Retinal pigment epithelial cell (primary cell): ENCODE results near the gene NDE1.
"Not testable (repeated sequence)": the region's sequence is repeated elsewhere in the genome, so short reads cannot be mapped to it uniquely, and the experiment has no call there.

ENCODE experiments used
- DNase-seq: peaks from one replicate; pipeline ENCODE4 v3.0.0-alpha.2; 2010; ENCODE audit warnings: low read depth
- H3K4me3 ChIP-seq: 2 replicates; pipeline ENCODE4 v1.5.1; 2011; ENCODE audit warnings: mild to moderate bottlenecking, low read length, control low read depth, moderate library complexity
- CTCF ChIP-seq: conservative IDR thresholded peaks from 2 replicates; pipeline ENCODE4 v1.5.1; 2011; ENCODE audit warnings: low read depth, low read length, control low read depth, inconsistent platforms

Gene NDE1

GRCh38 chr16:15726715-15727114 lies 76.7 kb downstream of the NDE1 start:
- no peak for DNase-seq
- no peak overlapping the region for H3K4me3 ChIP-seq
- no peak for TF ChIP-seq CTCF

- not testable (repeated sequence) for H3K4me3 ChIP-seq, DNase-seq
Observed at GRCh38 chr16:15727697-15728096, 77.7 kb downstream of the NDE1 start.

DNA sequence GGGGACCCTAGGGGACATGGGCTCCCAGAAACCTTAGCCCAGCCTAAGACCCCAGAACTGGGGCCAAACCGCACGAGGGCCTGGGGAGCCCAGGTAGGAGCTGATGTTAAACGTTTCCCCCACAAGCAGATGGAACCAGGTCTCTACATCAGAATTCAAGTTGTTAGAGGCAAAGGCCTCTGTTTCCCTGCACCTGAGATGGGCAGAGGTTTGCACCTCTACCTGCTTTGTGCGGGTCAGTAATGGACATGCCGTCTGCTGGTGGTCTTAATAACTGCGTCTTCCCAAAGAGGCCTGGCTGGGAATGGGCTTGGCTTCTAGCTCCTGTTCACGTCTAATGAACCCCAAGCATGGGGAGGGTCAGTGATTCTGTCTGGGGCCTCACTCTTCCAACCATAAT lies 79.1 kb downstream of the NDE1 start:
- no peak for TF ChIP-seq CTCF
- H3K4me3 ChIP-seq: no peak overlapping the region
- DNase-seq: no peak

DNA sequence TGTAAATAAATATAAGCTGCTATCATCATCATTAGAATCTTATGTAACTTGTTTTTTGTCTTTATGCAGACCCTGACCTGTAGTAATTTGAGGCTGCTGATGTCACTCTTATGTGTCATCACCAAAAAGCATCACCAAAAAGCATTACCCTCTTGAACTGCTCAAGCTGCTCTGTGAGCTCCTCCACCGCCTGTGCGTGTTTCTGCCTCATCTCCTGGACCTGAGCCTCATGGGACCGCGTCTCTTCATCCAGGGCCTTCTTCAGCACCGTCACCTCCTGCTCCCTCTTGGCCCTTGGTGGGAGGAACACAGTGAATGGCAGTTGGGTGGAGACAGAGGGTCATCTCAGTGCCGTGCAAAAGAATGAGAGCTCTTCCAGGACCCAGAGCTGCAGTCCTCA lies 82.4 kb downstream of the NDE1 start:
- no peak for TF ChIP-seq CTCF
- H3K4me3 ChIP-seq: no peak overlapping the region
- no peak for DNase-seq

DNA sequence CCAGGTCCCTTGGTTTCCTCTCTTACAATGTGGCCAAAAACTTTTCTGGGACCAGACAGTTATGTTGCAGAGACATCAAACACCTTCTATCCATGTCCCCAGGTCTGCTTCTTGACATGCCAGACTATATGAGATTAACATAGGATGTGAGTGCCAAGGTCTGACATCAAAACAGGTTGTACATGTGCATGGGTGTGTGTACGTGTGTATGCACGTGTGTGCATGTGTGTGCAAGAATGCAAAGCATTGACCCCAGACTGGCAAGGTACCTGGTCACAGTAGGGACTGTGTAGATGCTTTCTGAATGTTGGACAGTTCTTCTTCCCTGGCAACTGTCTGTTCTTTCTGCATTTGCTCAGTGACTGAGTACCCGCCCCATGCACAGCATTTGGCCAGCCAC lies 85.6 kb downstream of the NDE1 start:
- no peak for TF ChIP-seq CTCF
- DNase-seq: no peak
- H3K4me3 ChIP-seq: no peak overlapping the region

DNA sequence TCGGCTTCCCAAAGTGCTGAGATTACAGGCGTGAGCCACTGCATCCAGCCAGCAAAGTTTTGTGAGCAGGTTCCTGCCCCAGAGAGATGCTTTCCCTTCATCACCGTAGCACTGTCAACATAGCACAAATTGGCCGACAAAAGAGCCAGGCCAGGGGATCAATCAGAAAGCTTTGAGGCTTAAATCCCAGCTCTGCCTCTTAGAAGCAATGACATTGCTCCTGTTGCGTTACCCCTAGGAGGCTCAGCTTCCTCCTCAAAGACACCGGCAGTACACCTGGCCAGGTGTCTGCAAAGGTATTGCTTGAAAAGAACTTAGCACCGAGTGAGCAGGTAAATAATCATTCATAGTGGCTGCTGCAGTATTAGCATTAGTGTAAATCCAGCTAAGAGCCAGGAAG lies 86.5 kb downstream of the NDE1 start:
- no peak for DNase-seq
- H3K4me3 ChIP-seq: no peak overlapping the region
- TF ChIP-seq CTCF: no peak

- no peak for DNase-seq
- no peak overlapping the region for H3K4me3 ChIP-seq
- TF ChIP-seq CTCF: no peak
Observed at GRCh38 chr16:15737140-15737644, 87.1 kb downstream of the NDE1 start.

DNA sequence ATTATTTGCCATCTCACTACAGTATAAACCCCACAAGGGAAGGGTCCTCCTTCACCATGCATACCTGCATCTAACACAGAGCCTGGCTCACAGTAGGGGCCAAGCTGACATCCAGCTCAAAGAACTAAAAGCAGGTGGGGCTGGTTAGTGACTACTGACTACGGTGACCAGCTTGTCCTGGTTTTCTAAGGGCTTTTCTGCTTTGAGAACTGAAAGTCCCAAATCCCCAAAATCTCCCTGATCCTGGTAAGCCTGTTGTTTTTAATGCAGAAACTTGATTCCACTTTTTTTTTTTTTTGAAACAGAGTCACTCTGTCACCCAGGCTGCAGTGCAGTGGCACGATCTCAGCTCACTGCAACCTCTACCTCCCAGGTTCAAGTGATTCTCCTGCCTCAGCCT lies 89.4 kb downstream of the NDE1 start:
- TF ChIP-seq CTCF: no peak
- no peak overlapping the region for H3K4me3 ChIP-seq
- no peak for DNase-seq
